HG03066 (cell line): ENCODE results near the gene HEPN1.
A peak's percentile ranks its signal among the peaks of the same experiment; 100 is the strongest.

ENCODE experiments used
- ATAC-seq: cut with Tn5 transposase; IDR thresholded peaks from one replicate; pipeline ENCODE4 v1.9.1; 2021; ENCODE audit warnings: low read depth; ENCODE audit not compliant: unreplicated experiment

Gene HEPN1

DNA sequence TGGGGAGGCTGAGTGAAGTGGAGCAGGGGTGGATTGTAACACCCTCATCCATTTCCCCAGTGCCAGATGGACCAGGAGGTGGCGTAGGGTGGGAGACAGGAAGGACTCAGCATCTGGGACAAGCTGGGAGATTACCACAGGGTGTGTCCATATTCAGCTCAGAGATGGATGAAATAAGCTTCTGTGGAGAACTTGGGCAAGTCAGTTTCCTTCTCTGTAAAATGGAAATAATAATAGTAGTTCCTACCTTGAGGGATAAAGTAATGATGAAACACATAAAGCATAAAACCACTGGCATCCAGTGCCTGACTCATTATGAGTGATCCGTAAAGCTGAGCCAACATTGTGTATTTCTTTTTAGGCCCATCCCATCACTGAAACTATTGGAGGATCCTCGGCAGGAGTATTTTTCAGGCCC is 20.8 kb upstream of the HEPN1 start:
- ATAC-seq: no peak

DNA sequence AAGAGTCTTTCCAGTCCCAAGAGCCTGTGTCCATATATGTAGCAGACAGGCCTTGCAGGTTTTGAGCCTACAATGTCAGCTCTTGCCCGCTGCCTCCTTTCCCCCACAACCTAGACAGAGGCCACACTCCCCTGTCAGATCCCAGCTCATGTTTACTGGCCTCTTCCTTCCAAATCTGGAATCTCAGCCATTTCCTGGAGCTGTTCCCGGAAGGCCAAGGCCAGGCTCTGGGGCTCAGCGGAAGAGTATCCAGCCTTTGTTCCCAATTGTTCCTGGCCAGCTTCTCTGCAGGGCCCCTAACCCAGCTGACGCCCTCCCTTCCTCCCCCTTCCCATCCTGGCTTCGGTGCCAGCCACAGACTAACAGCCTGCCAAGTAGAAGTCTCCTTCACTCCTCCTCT is 20.3 kb upstream of the HEPN1 start:
- no peak for ATAC-seq

DNA sequence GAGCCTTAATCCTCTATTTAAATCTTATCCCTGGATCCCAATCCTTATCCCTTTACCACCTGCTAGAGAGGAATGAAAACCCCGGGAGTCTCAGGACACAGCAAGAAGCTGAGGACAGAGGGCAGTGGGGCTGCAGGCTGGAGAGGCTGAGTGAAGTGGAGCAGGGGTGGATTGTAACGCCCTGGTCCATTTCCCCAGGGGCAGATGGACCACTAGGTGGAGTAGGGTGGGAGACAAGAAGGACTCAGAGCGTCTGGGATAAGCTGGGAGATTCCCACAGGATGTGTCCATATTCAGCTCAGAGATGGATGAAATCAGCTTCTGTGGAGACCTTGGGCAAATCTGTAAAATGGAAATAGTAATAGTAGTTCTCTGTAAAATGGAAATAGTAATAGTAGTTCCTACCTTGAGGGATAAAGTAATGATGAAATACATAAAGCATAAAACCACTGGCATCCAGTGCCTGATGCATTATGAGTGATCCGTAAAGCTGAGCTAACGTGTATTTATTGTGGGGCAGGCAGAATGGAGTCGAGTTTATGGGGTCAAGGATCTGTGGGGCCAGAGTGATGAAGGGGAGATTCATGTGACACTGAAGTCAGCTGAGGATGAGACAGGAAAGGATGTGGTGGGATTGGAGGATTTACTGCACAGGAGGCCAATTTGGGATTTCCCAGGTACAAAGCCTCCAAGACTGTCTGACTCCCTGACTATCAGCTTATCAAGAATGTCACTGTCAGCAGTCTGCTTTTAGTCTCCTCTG is 19.5 kb upstream of the HEPN1 start:
- ATAC-seq: no peak

DNA sequence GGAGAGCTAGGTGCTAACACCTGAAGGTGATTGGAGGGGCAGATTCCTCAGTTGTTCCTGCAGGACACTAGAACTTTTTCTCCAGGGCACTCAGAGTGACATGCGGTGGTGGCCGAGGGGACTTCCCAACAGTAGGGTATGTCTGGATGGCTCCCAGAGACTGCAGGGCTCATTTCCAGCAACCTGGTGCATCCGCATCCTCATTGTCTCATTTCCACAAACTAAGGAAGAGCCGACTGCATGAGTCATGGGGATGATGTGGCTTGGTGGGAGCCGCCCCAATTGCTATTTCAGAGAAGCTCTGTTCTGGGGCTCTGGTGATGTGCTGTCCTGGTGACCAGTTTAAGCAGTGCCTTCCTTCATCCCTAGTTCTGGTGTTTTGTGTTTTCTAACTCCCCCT is 18.6 kb upstream of the HEPN1 start:
- ATAC-seq: no peak

DNA sequence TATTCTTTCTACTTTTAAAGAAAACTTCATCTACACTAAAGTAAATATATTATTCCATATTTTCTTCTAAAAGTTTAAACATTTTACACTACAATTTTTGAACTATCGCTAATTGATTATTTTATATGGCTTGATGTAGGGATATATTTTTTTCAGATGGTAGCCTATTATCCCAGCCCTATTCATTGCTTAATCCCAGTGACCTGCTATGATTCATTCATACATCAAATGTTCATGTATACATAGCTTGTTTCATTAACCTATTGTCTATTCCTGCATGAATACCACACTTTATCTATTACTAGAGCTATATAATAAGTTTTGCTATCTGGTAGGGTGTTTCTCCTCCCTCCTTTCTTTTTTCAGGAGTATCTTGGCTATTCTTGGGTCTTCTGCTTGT is 16.4 kb upstream of the HEPN1 start:
- ATAC-seq: no peak

DNA sequence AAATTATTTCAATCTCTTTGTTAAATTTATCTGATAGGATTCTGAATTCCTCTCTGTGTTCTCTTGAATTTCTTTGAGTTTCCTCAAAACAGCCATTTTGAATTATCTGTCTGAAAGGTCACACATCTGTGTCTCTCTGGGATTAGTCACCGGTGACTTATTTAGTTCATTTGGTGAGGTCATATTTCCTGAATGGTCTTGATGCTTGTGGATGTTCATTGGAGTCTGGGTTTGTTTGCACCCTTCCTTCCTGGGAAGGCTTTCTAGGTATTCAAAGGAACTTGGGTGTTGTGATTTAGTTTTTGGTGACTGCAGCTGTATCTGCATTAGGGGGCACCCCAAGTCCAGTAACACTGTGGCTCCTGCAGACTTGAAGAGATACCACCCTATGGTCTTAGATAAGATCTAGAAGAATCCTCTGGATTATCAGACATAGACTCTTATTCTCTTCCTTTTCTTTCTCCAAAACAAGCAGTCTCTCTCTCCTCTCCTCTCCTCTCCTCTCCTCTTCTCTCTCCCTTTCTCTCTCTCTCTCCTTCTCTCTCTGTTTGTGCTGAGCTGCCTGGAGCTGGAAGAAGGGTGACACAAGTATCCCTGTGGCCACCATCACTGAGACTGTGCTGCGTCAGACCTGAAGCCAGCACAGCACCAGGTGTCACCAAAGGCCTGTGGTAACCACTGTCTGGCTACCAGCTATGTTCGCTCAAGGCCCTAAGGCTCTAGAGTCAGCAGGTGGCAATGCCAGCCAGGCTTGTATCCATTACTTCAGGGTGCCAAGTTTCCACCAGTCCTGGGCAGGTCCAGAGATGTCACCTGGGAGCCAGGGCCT is 3.3 kb upstream of the HEPN1 start:
- no peak for ATAC-seq

DNA sequence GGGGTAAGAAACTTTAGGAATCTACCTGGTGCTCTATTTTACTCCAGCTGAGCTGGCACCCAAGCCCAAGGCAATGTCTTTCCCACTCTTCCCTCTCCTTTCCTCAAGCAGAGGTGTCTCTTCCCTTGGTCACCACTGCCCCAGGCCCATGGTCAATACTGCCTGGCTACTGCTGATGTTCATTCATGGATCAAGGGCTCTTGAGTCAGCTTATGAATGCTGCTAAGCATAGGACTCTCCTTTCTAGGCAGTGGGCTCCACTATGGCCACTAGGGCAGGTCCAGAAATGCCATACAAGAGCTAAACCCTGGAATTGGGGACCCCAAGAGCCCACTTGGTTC is 2.7 kb upstream of the HEPN1 start:
- ATAC-seq: no peak

DNA sequence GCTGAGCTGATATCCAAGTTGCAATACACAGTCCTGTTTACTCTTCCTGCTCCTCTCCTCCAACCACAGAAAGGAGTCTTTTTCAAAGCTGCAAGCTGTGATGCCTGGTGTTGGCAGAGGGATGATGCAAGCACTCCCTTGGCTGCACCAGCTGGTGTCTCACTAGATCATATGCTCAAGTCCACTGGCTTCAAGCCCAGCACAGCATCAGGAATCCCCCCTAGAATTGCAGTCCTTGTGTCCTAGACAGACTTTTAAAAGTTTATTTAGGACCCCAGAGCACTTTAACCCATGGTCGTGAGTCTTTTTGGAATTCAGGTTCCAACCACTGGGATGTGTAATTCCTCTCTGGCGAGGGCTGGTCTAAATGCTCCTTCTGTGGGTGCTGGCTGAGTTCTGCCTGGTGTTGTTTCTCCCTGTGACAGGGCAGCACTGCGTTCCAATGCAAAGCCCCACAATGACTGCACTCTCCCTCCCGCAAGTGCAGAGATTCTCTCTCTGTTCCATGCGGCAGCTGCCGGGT is 1.9 kb upstream of the HEPN1 start:
- no peak for ATAC-seq

DNA sequence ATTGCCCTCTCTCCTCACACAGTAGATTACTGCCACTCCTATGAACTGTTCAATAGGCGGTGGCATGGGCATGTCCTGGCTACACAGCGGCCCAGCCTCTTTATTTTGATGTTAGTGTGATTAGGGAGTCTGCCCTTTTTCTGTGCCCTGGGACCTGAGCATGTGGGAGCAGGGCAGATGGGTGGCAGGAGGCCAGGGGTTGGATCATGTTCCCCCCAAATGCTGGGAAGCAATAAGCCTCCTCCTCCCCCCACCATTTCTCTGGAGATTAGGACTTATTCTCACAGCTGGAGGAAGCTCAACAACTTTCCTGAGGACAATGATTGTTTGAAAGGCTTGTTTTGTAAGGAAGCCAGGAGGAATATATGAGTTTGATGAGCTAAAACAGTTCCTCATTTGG is 848 bp downstream of the HEPN1 start:
- ATAC-seq: no peak

DNA sequence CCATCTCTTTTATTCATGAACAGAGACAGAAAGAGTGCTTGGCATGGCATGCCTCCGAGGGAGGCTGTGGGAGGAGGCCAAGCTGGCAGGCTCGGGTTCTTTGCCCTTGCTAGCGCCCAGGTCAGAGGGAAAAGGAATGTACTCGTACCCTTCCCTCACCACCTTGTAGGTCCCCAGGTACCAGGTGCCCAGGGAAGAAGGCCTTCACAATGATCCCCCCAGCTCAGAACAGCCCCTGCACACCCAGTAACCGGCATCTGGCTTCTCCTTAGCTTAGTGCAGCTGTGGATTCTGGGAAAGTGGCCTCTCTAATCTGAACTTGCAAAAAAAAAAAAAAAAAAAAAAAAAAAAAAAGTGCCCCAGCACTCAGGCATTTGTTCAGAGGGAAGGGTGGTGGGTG is 1.3 kb downstream of the HEPN1 start:
- no peak for ATAC-seq

DNA sequence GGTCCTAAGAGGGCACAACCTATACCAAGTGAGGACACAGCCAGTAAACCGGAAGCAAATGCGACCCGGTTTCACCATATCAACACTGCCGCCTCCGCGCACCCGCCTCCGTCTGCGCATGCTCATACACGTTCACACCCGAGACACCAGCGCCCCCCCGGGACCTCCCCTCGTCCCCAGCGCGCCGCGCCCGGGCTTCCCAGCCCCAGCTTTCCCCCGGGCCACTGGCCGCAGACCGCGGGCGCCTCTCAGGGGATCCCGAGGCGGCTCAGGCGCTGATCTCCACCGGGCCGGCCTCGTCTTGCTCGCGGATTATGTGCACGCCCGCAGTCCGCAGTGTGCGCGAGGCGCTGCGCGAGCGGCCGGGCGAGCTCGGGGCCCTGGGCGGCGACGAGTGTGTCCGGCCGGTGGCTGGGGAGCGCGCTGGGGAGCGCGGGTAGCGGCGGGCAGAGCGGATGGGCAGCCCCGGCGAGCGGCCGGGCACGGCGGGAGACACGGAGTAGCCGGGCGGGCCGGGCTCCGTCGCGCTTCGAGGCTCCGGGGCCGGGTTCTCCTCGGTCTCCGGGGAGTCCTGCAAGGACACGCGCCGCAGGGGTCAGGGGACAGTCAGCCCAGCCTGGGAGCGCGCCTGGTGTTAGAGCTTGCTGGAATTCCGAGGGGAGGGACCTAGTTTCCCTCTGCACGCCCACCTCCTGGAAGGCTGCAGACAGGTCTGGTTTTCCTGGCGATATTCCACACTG is 2.0 kb downstream of the HEPN1 start:
- ATAC-seq: no peak

DNA sequence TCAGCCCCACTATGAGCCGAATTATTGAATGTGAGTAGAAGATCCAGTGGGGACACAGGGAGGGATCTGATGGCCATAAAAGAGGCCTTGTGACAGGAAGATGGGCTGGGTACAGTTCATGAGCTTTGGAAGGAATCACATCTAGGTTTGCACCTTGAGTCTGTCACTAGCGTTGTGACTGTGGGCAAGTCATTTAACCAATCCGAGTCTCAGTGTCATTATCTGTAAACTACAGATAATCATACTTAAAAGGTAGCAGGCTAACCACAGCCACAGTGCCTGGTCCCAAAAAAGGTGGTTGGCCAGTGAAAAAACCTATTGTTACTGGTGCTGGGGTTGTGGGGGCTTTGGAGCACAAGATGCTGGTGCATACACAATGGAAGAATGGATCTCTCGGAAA is 3.8 kb downstream of the HEPN1 start:
- no peak for ATAC-seq

DNA sequence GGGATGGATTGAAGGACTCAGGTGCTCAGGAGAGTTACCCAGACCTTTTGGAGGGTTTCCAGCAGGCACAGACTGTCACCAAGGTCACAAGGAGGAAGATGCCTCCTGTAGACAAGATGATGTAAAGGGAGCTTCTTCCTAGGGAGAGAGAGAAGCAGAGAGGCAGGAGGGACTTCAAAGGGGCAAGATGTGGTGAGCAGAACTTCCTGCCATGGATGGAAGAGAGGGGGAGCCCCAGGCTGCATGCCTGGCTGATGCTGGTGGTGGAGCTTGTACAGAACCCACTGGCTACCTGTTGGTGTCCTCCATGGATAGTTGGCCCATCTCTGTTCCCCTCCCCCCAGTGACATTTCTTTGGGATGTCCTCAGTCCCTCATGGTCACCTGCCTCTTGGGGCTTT is 4.2 kb downstream of the HEPN1 start:
- ATAC-seq: no peak

DNA sequence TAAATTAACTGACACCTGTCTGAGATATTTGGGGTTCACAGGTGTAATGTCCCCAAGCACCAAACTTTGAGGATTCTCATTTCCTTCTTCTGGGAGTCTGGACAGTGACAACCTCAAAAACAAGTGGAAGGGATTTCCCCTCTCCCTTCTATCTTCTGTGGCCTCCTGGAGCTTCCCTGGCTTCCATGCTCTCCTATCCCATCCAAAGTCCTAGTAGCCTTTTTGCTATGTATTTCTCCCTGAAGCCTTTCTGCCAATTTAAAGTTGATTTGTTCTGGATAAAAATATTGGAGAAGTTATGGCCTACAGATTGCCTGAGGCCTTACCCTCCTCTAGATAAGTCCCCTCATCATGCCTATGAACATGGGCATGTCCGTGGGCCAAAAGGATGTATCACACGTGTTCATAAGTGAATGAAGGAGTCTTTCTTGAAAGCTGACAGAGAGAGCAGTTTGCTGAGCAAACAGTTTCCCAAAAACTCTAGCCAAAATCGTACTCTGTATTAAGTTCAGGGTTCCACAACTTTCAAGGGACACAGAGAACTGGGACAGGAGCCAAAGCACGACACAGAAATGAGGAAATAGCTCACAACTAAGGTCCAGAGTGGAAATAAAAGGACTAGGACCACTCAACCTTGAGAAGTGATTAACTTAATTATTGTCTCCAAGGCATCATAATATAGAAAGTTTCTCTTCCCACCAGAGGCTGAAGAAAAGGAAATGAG is 10.1 kb downstream of the HEPN1 start:
- ATAC-seq: no peak

DNA sequence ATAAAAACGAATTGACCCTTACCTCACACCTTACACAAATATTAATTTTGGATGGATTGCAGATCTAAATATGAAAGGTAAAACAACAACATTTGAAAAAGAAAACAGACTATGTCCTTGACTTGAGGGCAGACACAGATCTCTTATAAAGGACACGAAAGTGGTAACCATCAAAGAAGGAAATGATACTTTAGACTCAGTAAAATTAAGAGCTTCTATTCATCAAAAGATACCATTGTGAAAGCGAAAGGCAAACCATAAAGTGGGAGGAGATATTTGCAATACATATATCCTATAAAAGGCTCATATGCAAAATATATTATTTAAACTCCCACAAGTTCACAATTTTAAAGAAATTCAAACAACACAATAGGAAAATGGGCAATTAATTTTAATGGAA is 11.7 kb downstream of the HEPN1 start:
- peak; percentile 88 for ATAC-seq

DNA sequence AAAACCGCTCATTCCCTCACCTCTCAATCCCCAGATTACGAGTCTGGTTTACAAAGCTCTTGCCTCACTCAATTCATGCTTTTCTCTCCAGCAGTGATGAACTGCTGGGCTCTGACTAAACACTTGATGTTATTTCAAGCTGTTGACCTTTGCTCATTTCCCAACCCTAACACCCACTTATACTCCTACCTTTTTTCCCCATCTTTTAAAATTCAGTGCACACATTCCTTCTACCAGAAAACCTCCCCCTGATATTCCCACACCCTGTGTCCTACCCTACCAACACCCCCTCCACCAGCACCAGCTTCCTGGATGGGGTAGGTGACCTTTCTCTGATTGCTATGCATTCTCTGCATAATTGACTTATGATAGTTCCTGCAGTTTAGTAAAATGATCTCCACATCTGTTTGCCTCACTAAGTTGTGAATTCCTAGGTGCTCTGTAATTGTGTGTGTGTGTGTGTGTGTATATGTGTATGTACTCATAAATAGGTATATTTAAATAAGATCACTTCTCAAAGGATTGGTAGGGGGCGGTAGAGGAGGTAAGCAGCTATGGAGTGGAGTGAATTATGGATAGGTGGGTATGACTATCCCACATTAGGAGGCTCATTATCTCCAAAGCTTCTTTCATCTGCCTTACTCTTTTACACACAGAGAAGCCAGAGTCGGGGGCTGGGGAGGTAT is 16.0 kb downstream of the HEPN1 start:
- ATAC-seq: no peak

DNA sequence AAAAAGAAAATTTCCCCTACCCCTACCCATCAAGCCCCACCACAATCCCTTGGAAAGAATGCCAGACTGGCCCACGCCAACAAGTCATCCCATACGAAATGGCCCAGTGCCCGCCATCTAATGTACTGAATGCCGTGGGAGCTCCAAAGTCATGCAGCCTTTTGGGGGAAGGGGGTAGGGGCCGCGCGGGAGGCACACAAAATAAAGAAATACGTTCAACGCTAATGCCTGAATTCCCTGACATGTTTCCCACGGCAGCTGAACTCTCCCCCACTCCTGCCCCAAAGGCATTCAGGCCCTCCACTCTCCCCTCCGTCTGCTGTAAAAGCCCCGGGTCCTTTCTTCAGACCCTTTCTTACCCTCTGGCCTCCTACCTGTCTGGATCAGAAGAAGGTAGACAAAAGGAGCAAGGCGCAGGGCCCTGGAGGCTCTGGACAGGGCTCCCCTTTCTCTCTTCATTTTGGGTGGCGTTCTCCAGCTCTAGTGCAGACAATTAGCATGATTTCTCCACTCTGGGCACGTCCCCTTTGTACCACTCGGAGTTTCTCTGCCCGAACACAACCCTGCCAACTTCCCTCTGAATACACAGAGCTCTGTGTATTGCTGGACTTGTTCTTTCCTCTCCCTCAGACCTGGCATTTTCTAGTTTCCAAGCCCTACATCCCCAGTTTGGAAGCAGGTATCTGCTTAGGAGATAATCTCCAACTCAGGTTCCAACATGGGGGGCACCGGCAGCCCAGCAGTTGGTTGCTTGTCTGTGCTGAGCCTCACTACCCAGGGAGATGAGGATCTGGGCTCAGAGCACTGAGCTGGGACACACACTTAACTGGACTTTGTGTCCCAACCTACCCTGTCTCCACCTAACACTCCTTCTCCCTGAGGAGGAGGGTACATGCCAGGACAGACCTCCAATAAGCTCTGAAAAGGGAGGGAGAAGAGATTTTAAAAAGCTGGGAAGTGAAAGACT is 16.8 kb downstream of the HEPN1 start, which contains the start of gene HEPACAM:
Gene HEPACAM (minus strand): TSS at position 500 of the 967 bp plus-strand sequence. CDS start 41 bp downstream, at position 459.
- no peak for ATAC-seq

DNA sequence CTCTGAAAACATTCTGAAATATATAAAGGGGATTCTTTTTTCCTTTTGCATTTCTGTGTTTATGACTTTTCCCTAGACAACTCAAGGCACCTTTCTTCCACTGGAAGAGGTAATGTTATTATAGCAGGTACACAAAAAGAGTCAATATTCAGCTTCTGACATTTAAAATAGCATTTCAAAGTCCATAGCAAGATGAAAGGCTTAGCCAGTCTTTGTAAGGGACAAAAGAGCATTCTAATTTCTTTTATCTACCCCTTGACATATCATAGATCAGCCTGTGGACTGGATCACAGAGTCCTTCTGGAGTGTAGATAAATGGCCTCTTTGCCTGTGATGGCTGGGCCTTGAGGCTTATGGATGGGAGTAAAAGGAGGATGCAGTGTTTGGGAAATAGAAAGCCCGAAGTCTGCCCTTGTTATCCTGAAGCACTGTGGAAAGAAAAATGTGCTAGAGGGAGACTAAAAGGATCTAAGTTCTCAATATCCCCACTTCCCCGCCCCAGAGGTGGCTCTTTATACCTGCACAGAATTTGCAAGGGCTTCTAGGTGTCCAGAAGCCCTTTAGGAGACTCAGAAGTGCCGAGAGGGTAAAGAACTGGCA is 18.4 kb downstream of the HEPN1 start:
- no peak for ATAC-seq
